SH-SY5Y (cell line): ENCODE measurements around the gene EPS8L3.

Experiments
- GATA2 ChIP-seq: IDR thresholded peaks from 2 replicates; pipeline ENCODE4 v1.6.1; 2011; ENCODE audit warnings: mild to moderate bottlenecking, low read depth, low read length
- GATA3 ChIP-seq: IDR thresholded peaks from 2 replicates; pipeline ENCODE4 v1.6.1; 2011; ENCODE audit warnings: low read depth, mild to moderate bottlenecking, low read length, moderate library complexity

DNA sequence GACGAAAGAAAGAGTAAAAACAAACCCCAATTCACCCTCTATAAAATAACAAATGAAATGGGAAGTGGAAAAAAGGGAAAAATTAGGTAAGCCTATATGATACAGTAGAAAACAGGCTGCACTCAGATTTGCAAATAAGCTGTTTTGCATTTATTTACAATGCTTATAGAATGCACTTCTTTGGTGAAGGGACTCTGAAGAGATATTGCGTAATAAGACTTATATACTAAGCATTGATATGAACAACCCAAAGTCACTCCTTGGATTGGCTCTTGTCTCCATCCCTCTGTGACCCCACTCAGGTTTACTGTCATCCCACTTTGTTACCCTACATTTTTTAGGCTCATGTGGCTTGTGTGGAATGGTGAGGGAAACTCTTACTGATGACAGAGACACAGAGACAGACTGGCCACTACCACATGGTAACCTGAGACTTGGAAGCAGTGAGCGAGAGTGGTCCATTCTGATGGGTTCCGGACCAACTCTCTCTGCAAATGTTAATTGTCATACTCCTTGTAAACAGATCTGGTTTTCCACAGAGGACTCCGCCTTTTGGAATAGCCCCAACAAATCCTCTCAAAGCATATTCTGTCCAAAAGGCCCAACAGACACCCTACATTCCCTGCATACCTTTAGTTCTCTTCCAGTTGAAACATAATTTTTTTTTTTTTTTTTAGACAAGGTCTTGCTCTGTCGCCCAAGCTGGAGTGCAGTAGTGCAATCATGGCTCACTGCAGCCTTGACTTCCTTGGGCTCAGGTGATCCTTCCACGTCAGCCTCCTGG lies 40.6 kb downstream of the EPS8L3 start:
- TF ChIP-seq GATA2 (no peak), GATA3 (no peak)
